Calu3 (cell line): ENCODE results near the gene CERCAM. TPM values are rescaled to one million over a fixed set of nuclear protein-coding genes. Genes with fewer than 3 reads are reported as not detected.

Experiments used
- BruUV-seq: library from RNA; stranded (reverse); fragments of 400-500 nt; replicated peaks from 2 replicates; lab custom pipeline; 2021; lab: Mats Ljungman, UMichigan
- CTCF ChIA-PET: fragments of 300-600 bp; sonication (Branson Sonifier 250); formaldehyde crosslinking; loops from one replicate; lab custom pipeline; 2022; ENCODE audit warnings: antibody characterized with exemption; lab: Charles Lee
- DNase-seq: peaks from one replicate; pipeline ENCODE4 v3.0.0; 2022
- H3K27ac Mint-ChIP-seq: one replicate; pipeline ENCODE4 v1.8.0; 2022; ENCODE audit warnings: mixed read lengths; ENCODE audit not compliant: unreplicated experiment
- H3K27me3 Mint-ChIP-seq: one replicate; pipeline ENCODE4 v1.8.0; 2022; ENCODE audit warnings: mixed read lengths; ENCODE audit not compliant: unreplicated experiment
- H3K36me3 Mint-ChIP-seq: one replicate; pipeline ENCODE4 v1.8.0; 2022; ENCODE audit warnings: mild to moderate bottlenecking, moderate library complexity, mixed read lengths; ENCODE audit not compliant: insufficient read depth, unreplicated experiment
- H3K4me1 Mint-ChIP-seq: one replicate; pipeline ENCODE4 v1.8.0; 2022; ENCODE audit warnings: mild to moderate bottlenecking, low read depth, mixed read lengths; ENCODE audit not compliant: unreplicated experiment
- H3K4me3 Mint-ChIP-seq: one replicate; pipeline ENCODE4 v1.8.0; 2022; ENCODE audit warnings: mild to moderate bottlenecking, low read depth, moderate library complexity, mixed read lengths; ENCODE audit not compliant: unreplicated experiment
- H3K9me3 Mint-ChIP-seq: one replicate; pipeline ENCODE4 v1.8.0; 2022; ENCODE audit warnings: low read depth, mixed read lengths; ENCODE audit not compliant: unreplicated experiment
- CTCF ChIP-seq: fragments of 200-600 bp; IDR thresholded peaks from one replicate; pipeline ENCODE4 v1.8.0; 2022; ENCODE audit warnings: antibody characterized with exemption; ENCODE audit not compliant: unreplicated experiment
- intact Hi-C: fragments of 100-400 bp; cut with micrococcal nuclease; formaldehyde crosslinking; loops from one replicate; pipeline ENCODE4 v1.10.0; 2022; ENCODE audit not compliant: unreplicated experiment
- total RNA-seq: library from RNA; stranded (reverse); gene quantifications from 2 replicates; pipeline ENCODE4 v1.2.3, GENCODE V29; 2022

Gene CERCAM
- total RNA-seq, 1 experiment from 2014 or later: 11.5 TPM

- no peak for TF ChIP-seq CTCF
- CTCF ChIA-PET: interaction anchor here (1.1 kb wide), 1 partner anchor 11 kb away, joined by 3 read pairs; the partner anchor contains the start of gene CERCAM
- Mint-ChIP-seq H3K4me1 (no peaks in the 10 kb centered on the region), H3K27me3 (peaks cover 21% of the 10 kb centered on the region), H3K36me3 (no peaks in the 10 kb centered on the region), H3K4me3 (no peak overlapping the region), H3K27ac (no peak overlapping the region), H3K9me3 (no peaks in the 10 kb centered on the region)
- no TSS peak for BruUV-seq
- DNase-seq: no peak
- intact Hi-C loops: no loop called here
Measured at GRCh38 chr9:128408963-128409431, 11.7 kb upstream of the CERCAM start.

GRCh38 chr9:128409450-128409849, 11.2 kb upstream of the CERCAM start:
- H3K27ac Mint-ChIP-seq: no peak overlapping the region
- DNase-seq: no peak
- BruUV-seq: no TSS peak
- TF ChIP-seq CTCF: no peak
- H3K4me3 Mint-ChIP-seq: no peak overlapping the region
- H3K36me3 Mint-ChIP-seq: no peaks in the 10 kb centered on the region
- intact Hi-C loops: no loop called here
- H3K9me3 Mint-ChIP-seq: no peaks in the 10 kb centered on the region
- H3K27me3 Mint-ChIP-seq: peaks cover 25% of the 10 kb centered on the region
- CTCF ChIA-PET: interaction anchor here (1.1 kb wide), 1 partner anchor 11 kb away, joined by 3 read pairs; the partner anchor contains the start of gene CERCAM
- H3K4me1 Mint-ChIP-seq: peaks cover 4% of the 10 kb centered on the region

- H3K36me3 Mint-ChIP-seq: peaks cover under 1% of the 10 kb centered on the region
- H3K4me3 Mint-ChIP-seq: no peak overlapping the region
- peaks cover 30% of the 10 kb centered on the region for H3K27me3 Mint-ChIP-seq
- no TSS peak for BruUV-seq
- H3K4me1 Mint-ChIP-seq: peaks cover 9% of the 10 kb centered on the region
- no peak for TF ChIP-seq CTCF
- H3K27ac Mint-ChIP-seq: no peak overlapping the region
- no peaks in the 10 kb centered on the region for H3K9me3 Mint-ChIP-seq
- no peak for DNase-seq
- intact Hi-C loops: loop anchor here (5.0 kb wide), 2 partner anchors 48 to 113 kb away; no protein-coding TSS in a partner anchor
- CTCF ChIA-PET: interaction anchor here (1.1 to 1.5 kb wide), 2 partner anchors 10 to 48 kb away, joined by 3 to 12 read pairs; partner anchors contain the start of gene CERCAM
Measured at GRCh38 chr9:128409978-128410377, 10.7 kb upstream of the CERCAM start.

- H3K27ac Mint-ChIP-seq: no peak overlapping the region
- TF ChIP-seq CTCF: no peak
Measured at GRCh38 chr9:128411364-128412119, 9.1 kb upstream of the CERCAM start.

More at GRCh38 chr9:128411364-128412119, 9.1 kb upstream of the CERCAM start:
- intact Hi-C loops: loop anchor here (5.0 kb wide), 2 partner anchors 49 to 114 kb away; no protein-coding TSS in a partner anchor
- Mint-ChIP-seq H3K27me3 (peaks cover 33% of the 10 kb centered on the region), H3K4me1 (peaks cover 25% of the 10 kb centered on the region), H3K4me3 (no peak overlapping the region), H3K9me3 (no peaks in the 10 kb centered on the region), H3K36me3 (peaks cover 13% of the 10 kb centered on the region)
- CTCF ChIA-PET: interaction anchor here (0.6 to 1.5 kb wide), 3 partner anchors 8 to 624 kb away, joined by 3 to 12 read pairs (median 5); no protein-coding TSS in a partner anchor
- no TSS peak for BruUV-seq
- no peak for DNase-seq
